Epithelial cell of prostate (primary cell): ENCODE results near the gene ARID1B.

ENCODE experiments used
- DNase-seq: peaks from one replicate; pipeline ENCODE4 v3.0.0-alpha.2; 2011; ENCODE audit warnings: low read depth, low spot score
- H3K27ac ChIP-seq: fragments of 450-650 bp; 2 replicates; pipeline ENCODE4 v1.5.1; 2017; ENCODE audit warnings: mild to moderate bottlenecking

ARID1B gene

GRCh38 chr6:157079277-157079676 is 302.1 kb downstream of the ARID1B start:
- DNase-seq, result no peak
- H3K27ac ChIP-seq, result no peak overlapping the region

- no peak overlapping the region for H3K27ac ChIP-seq
- no peak for DNase-seq
Measured at GRCh38 chr6:157079771-157080170, 302.6 kb downstream of the ARID1B start.

- DNase-seq, result no peak
- H3K27ac ChIP-seq, result no peak overlapping the region
Measured at GRCh38 chr6:157080986-157081391, 303.8 kb downstream of the ARID1B start.

GRCh38 chr6:157083343-157083742 is 306.2 kb downstream of the ARID1B start:
- no peak overlapping the region for H3K27ac ChIP-seq
- DNase-seq, result no peak

- no peak for DNase-seq
- H3K27ac ChIP-seq, result no peak overlapping the region
Measured at GRCh38 chr6:157086632-157087031, 309.5 kb downstream of the ARID1B start.

GRCh38 chr6:157087974-157088373 is 310.8 kb downstream of the ARID1B start:
- H3K27ac ChIP-seq, result no peak overlapping the region
- DNase-seq, result no peak

GRCh38 chr6:157088841-157089240 is 311.7 kb downstream of the ARID1B start:
- DNase-seq, result no peak
- H3K27ac ChIP-seq, result no peak overlapping the region

GRCh38 chr6:157089258-157089657 is 312.1 kb downstream of the ARID1B start:
- H3K27ac ChIP-seq, result no peak overlapping the region

GRCh38 chr6:157089851-157090250 is 312.7 kb downstream of the ARID1B start:
- H3K27ac ChIP-seq, result no peak overlapping the region
- no peak for DNase-seq

More at GRCh38 chr6:157089258-157089657, 312.1 kb downstream of the ARID1B start:
- no peak for DNase-seq

- H3K27ac ChIP-seq, result no peak overlapping the region
- no peak for DNase-seq
Measured at GRCh38 chr6:157090736-157091135, 313.6 kb downstream of the ARID1B start.

- DNase-seq, result no peak
- no peak overlapping the region for H3K27ac ChIP-seq
Measured at GRCh38 chr6:157091243-157091642, 314.1 kb downstream of the ARID1B start.

GRCh38 chr6:157091856-157092460 is 314.8 kb downstream of the ARID1B start:
- no peak overlapping the region for H3K27ac ChIP-seq
- no peak for DNase-seq

GRCh38 chr6:157092736-157093135 is 315.6 kb downstream of the ARID1B start:
- H3K27ac ChIP-seq, result no peak overlapping the region
- no peak for DNase-seq

- no peak for DNase-seq
- no peak overlapping the region for H3K27ac ChIP-seq
Measured at GRCh38 chr6:157093536-157093935, 316.4 kb downstream of the ARID1B start.

- no peak overlapping the region for H3K27ac ChIP-seq
- DNase-seq, result no peak
Measured at GRCh38 chr6:157094038-157094437, 316.9 kb downstream of the ARID1B start.

- no peak overlapping the region for H3K27ac ChIP-seq
- no peak for DNase-seq
Measured at GRCh38 chr6:157095084-157095483, 317.9 kb downstream of the ARID1B start.

- H3K27ac ChIP-seq, result no peak overlapping the region
- no peak for DNase-seq
Measured at GRCh38 chr6:157095569-157095968, 318.4 kb downstream of the ARID1B start.

GRCh38 chr6:157096105-157096504 is 318.9 kb downstream of the ARID1B start:
- DNase-seq, result no peak
- no peak overlapping the region for H3K27ac ChIP-seq

- no peak overlapping the region for H3K27ac ChIP-seq
- DNase-seq, result no peak
Measured at GRCh38 chr6:157096522-157096921, 319.3 kb downstream of the ARID1B start.

GRCh38 chr6:157097255-157097955 is 320.2 kb downstream of the ARID1B start:
- H3K27ac ChIP-seq, result no peak overlapping the region
- DNase-seq, result no peak

GRCh38 chr6:157098999-157099398 is 321.8 kb downstream of the ARID1B start:
- DNase-seq, result no peak
- H3K27ac ChIP-seq, result no peak overlapping the region
